ENCODE results near the gene CDC14A.

DNA sequence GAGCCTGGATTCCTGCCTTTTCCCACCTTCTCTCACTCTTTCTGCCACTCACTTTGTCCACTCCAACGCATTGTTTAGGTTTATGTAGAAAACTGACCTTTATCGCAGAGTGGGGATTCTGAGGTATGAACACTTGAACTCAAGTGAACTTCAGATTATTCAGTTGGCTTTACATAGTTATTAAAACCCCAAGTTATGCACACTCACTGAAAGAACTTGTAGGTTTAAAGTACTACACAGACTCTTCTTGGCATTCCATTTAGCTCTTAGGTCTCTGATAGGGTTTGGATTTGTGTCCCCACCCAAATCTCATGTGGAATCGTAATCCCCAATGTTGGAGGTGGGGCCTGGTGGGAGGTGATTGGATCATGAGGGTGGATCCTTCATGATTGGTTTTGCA lies 46.4 kb upstream of the CDC14A start:
- TF ChIP-seq, protein P1, sequence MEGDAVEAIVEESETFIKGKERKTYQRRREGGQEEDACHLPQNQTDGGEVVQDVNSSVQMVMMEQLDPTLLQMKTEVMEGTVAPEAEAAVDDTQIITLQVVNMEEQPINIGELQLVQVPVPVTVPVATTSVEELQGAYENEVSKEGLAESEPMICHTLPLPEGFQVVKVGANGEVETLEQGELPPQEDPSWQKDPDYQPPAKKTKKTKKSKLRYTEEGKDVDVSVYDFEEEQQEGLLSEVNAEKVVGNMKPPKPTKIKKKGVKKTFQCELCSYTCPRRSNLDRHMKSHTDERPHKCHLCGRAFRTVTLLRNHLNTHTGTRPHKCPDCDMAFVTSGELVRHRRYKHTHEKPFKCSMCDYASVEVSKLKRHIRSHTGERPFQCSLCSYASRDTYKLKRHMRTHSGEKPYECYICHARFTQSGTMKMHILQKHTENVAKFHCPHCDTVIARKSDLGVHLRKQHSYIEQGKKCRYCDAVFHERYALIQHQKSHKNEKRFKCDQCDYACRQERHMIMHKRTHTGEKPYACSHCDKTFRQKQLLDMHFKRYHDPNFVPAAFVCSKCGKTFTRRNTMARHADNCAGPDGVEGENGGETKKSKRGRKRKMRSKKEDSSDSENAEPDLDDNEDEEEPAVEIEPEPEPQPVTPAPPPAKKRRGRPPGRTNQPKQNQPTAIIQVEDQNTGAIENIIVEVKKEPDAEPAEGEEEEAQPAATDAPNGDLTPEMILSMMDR (IDR thresholded peaks at IDR 0.05): no peak
- TF ChIP-seq ZNF263 (CRISPR knock-in tag; IDR thresholded peaks at IDR 0.05; ENCODE audit: low read depth) (no peak), SP1 (CRISPR knock-in tag; conservative IDR thresholded peaks at IDR 0.05) (no peak), HMGXB4 (CRISPR knock-in tag; IDR thresholded peaks at IDR 0.05) (no peak)
